Panc1 (cell line): ENCODE measurements around the gene ALDH7A1.

ENCODE experiments used
- CTCF ChIP-seq: fragments of 450-650 bp; IDR thresholded peaks from 2 replicates; pipeline ENCODE4 v1.5.1; 2017; ENCODE audit warnings: mild to moderate bottlenecking
- POLR2AphosphoS5 ChIP-seq: IDR thresholded peaks from 2 replicates; pipeline ENCODE4 v1.6.1; 2012; ENCODE audit warnings: mild to moderate bottlenecking, low read depth, low read length, moderate library complexity
- SIN3A ChIP-seq: IDR thresholded peaks from 2 replicates; pipeline ENCODE4 v1.6.1; 2012; ENCODE audit warnings: low read depth, mild to moderate bottlenecking, low read length, moderate library complexity, borderline replicate concordance; ENCODE audit not compliant: insufficient read depth
- TCF7L2 ChIP-seq: IDR thresholded peaks from 2 replicates; pipeline ENCODE4 v1.6.1; 2011; ENCODE audit warnings: mild to moderate bottlenecking, low read depth, low read length, inconsistent platforms
- TF ChIP-seq, protein P1 (sequence below), 2 experiments: IDR thresholded peaks; 2 replicates each; pipeline ENCODE4 v1.6.1; 2011 to 2012; ENCODE audit warnings: low read depth in 2 of 2, control low read depth in 1 of 2, low read length in 1 of 2, mild to moderate bottlenecking in 1 of 2, moderate library complexity in 1 of 2; ENCODE audit not compliant: insufficient read depth in 1 of 2

- TF ChIP-seq CTCF (no peak), SIN3A (no peak), POLR2AphosphoS5 (no peak), TCF7L2 (no peak)
- TF ChIP-seq, protein P1, sequence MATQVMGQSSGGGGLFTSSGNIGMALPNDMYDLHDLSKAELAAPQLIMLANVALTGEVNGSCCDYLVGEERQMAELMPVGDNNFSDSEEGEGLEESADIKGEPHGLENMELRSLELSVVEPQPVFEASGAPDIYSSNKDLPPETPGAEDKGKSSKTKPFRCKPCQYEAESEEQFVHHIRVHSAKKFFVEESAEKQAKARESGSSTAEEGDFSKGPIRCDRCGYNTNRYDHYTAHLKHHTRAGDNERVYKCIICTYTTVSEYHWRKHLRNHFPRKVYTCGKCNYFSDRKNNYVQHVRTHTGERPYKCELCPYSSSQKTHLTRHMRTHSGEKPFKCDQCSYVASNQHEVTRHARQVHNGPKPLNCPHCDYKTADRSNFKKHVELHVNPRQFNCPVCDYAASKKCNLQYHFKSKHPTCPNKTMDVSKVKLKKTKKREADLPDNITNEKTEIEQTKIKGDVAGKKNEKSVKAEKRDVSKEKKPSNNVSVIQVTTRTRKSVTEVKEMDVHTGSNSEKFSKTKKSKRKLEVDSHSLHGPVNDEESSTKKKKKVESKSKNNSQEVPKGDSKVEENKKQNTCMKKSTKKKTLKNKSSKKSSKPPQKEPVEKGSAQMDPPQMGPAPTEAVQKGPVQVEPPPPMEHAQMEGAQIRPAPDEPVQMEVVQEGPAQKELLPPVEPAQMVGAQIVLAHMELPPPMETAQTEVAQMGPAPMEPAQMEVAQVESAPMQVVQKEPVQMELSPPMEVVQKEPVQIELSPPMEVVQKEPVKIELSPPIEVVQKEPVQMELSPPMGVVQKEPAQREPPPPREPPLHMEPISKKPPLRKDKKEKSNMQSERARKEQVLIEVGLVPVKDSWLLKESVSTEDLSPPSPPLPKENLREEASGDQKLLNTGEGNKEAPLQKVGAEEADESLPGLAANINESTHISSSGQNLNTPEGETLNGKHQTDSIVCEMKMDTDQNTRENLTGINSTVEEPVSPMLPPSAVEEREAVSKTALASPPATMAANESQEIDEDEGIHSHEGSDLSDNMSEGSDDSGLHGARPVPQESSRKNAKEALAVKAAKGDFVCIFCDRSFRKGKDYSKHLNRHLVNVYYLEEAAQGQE (IDR thresholded peaks at IDR 0.05; ENCODE audit: insufficient read depth in 1 of 2, low read depth in 2 of 2, low read length in 1 of 2), result no peak
Measured at GRCh38 chr5:126591549-126591948, 3.5 kb downstream of the ALDH7A1 start.
